HL-60/S4 (cell line): ENCODE measurements around the gene LURAP1L.

Experiments used
- in situ Hi-C: fragments of 300-500 bp; cut with MboI; formaldehyde crosslinking; loops from 2 replicates; pipeline ENCODE4 v1.14.3; 2022; ENCODE audit warnings: low sequenced_read_pairs

Gene LURAP1L

DNA sequence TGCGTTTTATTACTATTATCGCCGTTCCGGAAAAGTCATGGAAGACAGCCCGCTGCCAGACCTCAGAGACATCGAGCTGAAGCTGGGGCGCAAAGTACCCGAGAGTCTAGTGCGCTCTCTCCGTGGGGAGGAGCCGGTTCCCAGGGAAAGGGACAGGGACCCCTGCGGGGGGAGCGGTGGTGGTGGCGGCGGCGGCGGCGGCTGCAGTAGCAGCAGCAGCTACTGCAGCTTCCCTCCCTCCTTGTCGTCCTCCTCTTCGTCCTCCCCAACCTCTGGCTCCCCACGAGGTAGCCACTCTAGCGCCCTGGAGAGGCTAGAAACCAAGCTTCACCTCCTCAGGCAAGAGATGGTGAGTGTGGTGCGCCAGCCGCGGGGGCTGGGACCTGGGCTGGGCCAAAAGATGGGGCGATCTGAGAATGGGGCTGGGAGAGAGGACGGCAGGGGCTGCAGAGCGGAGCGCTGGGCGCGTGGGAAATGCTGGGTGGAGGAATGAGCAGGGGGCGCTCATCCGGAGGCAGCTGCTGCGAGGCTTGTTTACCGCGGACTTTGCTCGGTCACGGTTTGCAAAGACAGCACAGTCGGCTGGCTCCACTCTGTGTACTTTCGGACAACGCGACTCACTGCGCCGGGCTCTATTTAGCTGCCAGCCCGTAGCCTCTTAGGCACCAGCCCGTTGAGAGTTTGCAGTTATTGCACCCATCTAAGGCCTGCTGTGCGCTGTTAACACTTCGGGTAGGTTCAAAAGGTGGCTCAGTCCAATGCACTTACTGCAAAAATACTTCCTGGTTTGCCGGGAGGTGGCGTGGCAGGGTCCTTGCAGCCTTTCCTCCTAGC lies 1.1 kb downstream of the LURAP1L start:
- in situ Hi-C loops = no loop called here

- in situ Hi-C loops = no loop called here
These were observed 1.8 kb downstream of the LURAP1L start for GRCh38 chr9:12776513-12777055.

GRCh38 chr9:12777121-12778022 lies 2.6 kb downstream of the LURAP1L start:
- in situ Hi-C loops = no loop called here

GRCh38 chr9:12778389-12778788 lies 3.6 kb downstream of the LURAP1L start:
- in situ Hi-C loops = no loop called here

GRCh38 chr9:12781226-12781733 lies 6.5 kb downstream of the LURAP1L start:
- in situ Hi-C loops = no loop called here

- in situ Hi-C loops = no loop called here
These were observed 9.1 kb downstream of the LURAP1L start for GRCh38 chr9:12783767-12784460.

DNA sequence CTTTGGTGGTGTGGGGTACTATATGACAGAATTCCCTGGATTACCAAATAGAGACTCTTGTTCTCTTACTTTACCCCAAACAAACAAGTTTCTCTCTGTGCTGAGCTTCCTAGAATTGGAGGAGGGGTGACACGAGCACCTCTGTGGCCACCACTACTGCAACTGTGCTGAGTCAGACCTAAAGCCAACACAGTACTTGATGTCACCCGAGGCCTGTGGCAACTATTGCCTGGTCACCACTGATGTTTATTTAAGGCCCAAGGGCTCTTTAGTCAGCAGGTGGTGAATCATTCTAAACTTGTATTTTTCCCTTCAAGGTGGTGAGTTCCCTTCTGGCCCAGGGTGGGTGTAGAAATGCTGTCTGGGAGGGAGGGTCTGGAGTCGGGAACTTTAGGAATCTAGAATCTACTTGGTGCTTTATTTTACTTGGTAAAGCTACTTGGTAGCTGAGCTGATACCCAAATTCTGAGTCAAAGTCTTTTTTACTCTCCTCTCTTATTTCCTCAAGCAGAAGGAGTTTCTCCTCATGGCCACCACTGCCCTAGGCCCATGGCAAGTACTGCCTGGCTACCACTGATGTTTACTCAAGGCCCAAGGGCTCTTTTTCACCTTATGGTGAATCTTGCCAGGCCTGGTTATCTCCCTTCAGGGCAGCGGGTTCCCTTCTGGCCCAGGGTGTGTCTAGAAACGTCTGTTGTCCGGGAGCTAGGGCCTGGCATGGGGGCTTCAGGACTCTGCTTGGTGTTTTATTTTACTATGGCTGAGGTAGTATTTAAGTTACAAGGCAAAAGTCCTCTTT lies 9.8 kb downstream of the LURAP1L start:
- in situ Hi-C loops = no loop called here

GRCh38 chr9:12785260-12785770 lies 10.5 kb downstream of the LURAP1L start:
- in situ Hi-C loops = no loop called here

GRCh38 chr9:12785941-12786340 lies 11.1 kb downstream of the LURAP1L start:
- in situ Hi-C loops = no loop called here

DNA sequence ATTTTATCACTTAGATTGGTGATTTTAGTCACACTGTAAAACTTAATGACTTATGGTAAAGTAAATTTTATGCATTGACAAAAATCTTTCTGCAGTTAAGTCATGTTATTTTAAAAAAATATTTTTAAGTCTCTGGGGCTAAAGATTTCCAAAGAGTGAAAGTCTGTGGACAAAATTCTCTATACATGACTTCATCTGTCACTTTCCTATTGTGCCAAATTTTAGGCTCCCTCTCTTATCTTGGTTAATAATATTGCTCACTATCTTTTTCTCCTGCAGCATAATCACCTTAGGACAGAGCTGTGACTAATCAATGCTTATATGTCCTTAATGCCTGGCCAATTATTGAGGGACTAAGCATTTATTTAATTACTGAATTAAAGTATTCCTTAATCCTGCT lies 15.2 kb downstream of the LURAP1L start:
- in situ Hi-C loops = no loop called here

DNA sequence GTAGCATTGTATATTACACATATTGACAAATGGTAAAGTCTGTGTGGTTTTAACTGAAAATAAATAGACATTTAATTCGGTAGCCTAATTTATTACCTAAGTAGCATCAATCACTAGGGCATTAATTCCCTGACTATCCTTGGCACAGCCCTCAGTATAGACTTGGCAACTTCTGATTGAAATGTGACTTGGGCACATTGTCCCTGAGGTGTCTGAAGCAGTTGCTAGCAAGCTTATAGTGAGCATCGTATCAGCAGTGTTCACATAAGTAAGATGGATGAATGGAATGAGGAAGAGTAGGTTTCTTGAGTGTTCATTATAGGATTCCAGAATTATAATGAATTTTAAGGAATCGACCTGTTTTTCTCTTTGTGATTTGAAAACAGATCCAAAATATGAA lies 16.1 kb downstream of the LURAP1L start:
- in situ Hi-C loops = no loop called here

GRCh38 chr9:12794101-12794799 lies 19.4 kb downstream of the LURAP1L start:
- in situ Hi-C loops = no loop called here

DNA sequence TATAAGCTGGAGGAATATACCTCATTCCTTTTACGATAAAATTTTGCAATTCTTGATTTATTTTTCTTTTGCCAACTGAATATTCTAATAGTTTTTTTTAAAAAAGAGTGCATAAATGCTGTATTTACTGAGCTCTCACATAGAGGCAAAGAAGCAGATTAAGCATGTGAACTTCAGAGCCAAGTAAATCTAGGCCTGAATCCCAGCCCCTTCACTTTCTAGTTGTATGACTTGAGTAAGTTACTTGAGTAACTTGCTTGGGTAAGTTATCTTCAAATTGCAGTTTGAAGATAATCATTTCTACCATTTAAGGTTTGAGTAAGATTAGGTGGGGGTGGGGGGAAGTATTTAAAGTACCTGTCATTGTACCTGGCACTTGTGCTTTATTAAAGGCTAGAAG lies 21.8 kb downstream of the LURAP1L start:
- in situ Hi-C loops = no loop called here

- in situ Hi-C loops = no loop called here
These were observed 22.2 kb downstream of the LURAP1L start for GRCh38 chr9:12797037-12797436.

DNA sequence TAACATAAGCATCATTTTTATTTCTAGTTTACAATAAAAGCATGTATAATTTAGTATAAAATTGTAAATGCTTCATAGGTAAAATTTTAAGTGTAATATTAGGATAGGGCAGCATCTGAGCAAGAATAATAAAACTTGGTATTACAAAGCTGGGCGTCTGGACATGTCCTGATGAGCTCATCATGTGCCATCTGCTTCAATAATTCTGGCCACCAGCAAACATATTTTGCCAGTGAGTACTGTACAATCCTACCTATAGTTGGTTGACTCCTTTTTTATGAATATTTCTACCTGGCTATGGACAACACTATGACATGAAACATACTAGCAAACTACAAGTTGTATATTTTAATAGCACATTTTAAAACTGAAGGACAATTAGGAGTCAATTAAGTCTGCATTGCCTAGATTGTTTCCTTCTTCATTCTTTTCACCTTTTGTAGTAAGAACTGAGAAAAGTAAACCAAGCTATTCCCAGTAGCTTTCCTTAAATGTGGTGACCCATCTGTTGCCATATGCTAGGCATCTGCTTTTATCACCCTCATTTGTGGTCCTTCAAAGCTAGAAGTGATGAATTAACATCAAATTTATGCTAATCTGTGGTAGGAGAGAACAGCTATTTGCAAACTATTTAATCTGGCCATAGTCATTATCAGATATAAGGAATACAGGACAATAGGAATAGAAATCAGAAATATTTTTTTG lies 23.4 kb downstream of the LURAP1L start:
- in situ Hi-C loops = no loop called here

DNA sequence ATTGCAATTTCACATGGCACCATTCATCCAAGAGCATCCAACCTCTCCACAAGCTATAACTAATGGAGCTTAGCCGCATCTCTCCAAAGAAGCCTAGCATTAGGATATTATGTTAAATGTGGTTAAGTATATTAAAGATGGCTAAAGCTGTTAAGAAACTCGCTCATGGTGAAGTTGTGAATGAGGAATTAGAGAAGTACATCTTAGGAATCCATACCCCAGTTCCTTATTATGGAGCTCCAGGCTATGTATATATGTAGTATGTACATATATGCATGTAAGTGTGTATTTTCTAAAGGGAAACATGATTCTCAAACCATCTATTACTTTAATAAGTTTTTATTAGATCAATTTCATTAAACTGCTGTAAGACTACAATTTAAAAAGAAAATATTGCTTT lies 26.4 kb downstream of the LURAP1L start:
- in situ Hi-C loops = no loop called here

DNA sequence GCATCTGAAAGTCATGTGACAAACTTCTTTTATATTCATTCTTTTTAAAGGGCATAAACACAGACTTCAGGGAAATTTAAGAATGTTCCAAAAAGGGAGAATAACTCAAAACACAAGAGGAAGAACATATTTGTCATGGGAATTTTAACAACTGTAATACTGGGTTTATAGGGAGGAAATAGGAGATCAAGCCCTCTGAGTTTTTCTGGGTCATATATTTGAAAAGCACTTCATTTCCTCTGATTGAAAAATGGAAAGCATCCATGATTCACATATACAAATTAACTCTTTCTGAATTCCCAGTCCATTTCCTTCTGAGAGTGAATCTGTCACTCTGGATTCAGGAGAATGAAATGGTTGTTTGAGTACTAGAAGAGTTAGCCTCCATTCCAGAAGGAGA lies 26.8 kb downstream of the LURAP1L start:
- in situ Hi-C loops = no loop called here

- in situ Hi-C loops = no loop called here
These were observed 27.3 kb downstream of the LURAP1L start for GRCh38 chr9:12802093-12802492.

DNA sequence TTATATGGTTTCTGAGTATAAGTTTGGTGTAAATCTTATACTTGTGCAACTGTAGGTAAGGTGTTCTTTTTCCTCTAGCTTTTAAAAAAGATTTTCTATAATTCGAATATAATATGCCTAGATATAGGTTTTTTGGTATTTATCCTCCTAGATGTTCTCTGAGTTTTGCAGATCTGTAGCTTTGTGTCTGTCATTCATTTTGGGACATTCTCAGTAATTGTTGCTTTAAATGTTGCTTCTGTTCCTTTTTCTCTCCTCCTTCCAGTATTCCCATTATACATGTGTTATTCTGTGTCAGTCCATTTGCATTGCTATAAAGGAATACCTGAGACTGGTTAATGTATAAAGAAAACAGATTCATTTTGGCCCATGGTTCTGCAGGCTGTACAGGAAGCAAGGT lies 33.7 kb downstream of the LURAP1L start:
- in situ Hi-C loops = no loop called here
